ENCODE measurements around the gene CAMK2D. TPM values are rescaled to one million over a fixed set of nuclear protein-coding genes. Genes with fewer than 3 reads are reported as not detected.

CAMK2D gene
- total and polyA plus RNA-seq, 4 donors = 10.1 to 31.0 (median 25.6) TPM

Small RNA genes within 50 kb of the gene (small RNA-seq; reads per million reads assigned to genes)
- not detected for gene RN7SL184P
- not detected for gene RNU1-138P

Other genes with a start within 250 kb of the CAMK2D start
- 1 to 10 TPM in 1 of 2 donors, under 1 TPM in 1; 0.56 to 1.8 TPM for gene ARSJ, start 217.9 kb upstream of the CAMK2D start, total RNA-seq
- under 1 TPM; 0.94 to 0.95 TPM for gene ARSJ, start 217.9 kb upstream of the CAMK2D start, polyA plus RNA-seq